CD4-positive, alpha-beta T cell (primary cell): Measurements from ENCODE around the gene ZFP90. TPM values are rescaled to one million over a fixed set of nuclear protein-coding genes. Genes with fewer than 3 reads are reported as not detected.

Experiments used
- ATAC-seq: fragments of 200-7000 bp; cut with Tn5 transposase; one replicate; pipeline ENCODE4 v1.10.0; 2022; ENCODE audit warnings: mild to moderate bottlenecking; ENCODE audit not compliant: poor library complexity
- CTCF ChIA-PET: fragments of 350-600 bp; sonication (Branson Sonifier 250); formaldehyde crosslinking; loops from one replicate; lab custom pipeline; 2021; ENCODE audit warnings: antibody characterized with exemption, inconsistent platforms; lab: Charles Lee
- POLR2A ChIA-PET: fragments of 350-600 bp; sonication (Branson Sonifier 250); formaldehyde crosslinking; loops from one replicate; lab custom pipeline; 2021; ENCODE audit warnings: antibody characterized with exemption, inconsistent platforms; lab: Charles Lee
- DNase-seq, 14 experiments: peaks; one replicate each; pipeline ENCODE4 v3.0.0-alpha.2; 2013 to 2020; ENCODE audit warnings: mixed read lengths in 2 of 14
- H3K27ac ChIP-seq, 2 donors: one replicate each; pipeline versions ENCODE4 v1.5.1 to v1.7.0; 2013; ENCODE audit warnings: low read length in 2 of 2, low read depth in 1 of 2, mild to moderate bottlenecking in 1 of 2
- H3K27me3 ChIP-seq, 2 experiments: 1 replicate in 1 of 2; 2 replicates in 1 of 2; pipeline versions ENCODE4 v1.6.1 to v1.7.0; 2013; ENCODE audit warnings: low read length in 2 of 2, control low read depth in 1 of 2, mild to moderate bottlenecking in 1 of 2, moderate library complexity in 1 of 2; ENCODE audit not compliant: insufficient read depth in 2 of 2, control insufficient read depth in 1 of 2
- H3K36me3 ChIP-seq: one replicate; pipeline ENCODE4 v1.6.1; 2013; ENCODE audit warnings: low read length, control low read depth; ENCODE audit not compliant: insufficient read depth
- H3K4me1 ChIP-seq: one replicate; pipeline ENCODE4 v1.6.1; 2013; ENCODE audit warnings: low read length, control low read depth; ENCODE audit not compliant: insufficient read depth
- H3K4me3 ChIP-seq: one replicate; pipeline ENCODE4 v1.5.1; 2013; ENCODE audit warnings: mild to moderate bottlenecking, low read length, moderate library complexity
- H3K9me3 ChIP-seq, 2 experiments: 1 replicate in 1 of 2; 2 replicates in 1 of 2; pipeline versions ENCODE4 v1.6.1 to v1.7.0; 2013; ENCODE audit warnings: low read length in 2 of 2, mild to moderate bottlenecking in 2 of 2, control low read depth in 1 of 2, moderate library complexity in 1 of 2; ENCODE audit not compliant: control insufficient read depth in 1 of 2, insufficient read depth in 1 of 2
- H3K27ac Mint-ChIP-seq: one replicate; pipeline ENCODE4 v1.8.0; 2020; ENCODE audit warnings: mixed read lengths
- H3K27me3 Mint-ChIP-seq: one replicate; pipeline ENCODE4 v1.8.0; 2021; ENCODE audit warnings: mixed read lengths
- H3K36me3 Mint-ChIP-seq: one replicate; pipeline ENCODE4 v1.8.0; 2021; ENCODE audit warnings: low read depth, mixed read lengths
- H3K4me1 Mint-ChIP-seq: one replicate; pipeline ENCODE4 v1.8.0; 2021; ENCODE audit warnings: low read depth, mixed read lengths
- H3K4me3 Mint-ChIP-seq: one replicate; pipeline ENCODE4 v1.8.0; 2020; ENCODE audit warnings: mild to moderate bottlenecking, mixed read lengths
- H3K9me3 Mint-ChIP-seq: one replicate; pipeline ENCODE4 v1.8.0; 2020; ENCODE audit warnings: mixed read lengths
- CTCF ChIP-seq: fragments of 200-600 bp; IDR thresholded peaks from one replicate; pipeline ENCODE4 v1.8.0; 2022; ENCODE audit warnings: antibody characterized with exemption, mild to moderate bottlenecking
- intact Hi-C, 2 experiments: fragments of 100-400 bp; cut with DNase I in 1 of 2; cut with micrococcal nuclease in 1 of 2; formaldehyde crosslinking; loops; one replicate each; pipeline versions ENCODE4 v1.15.1 to v1.9.0; 2023 to 2025; cut with DNase I, micrococcal nuclease
- total RNA-seq, 174 experiments: library from RNA in 2 of 174; stranded (reverse) in 2 of 174; gene quantifications; one replicate each; pipeline ENCODE4 v1.2.3 and lab custom pipeline; 2021 to 2026

Gene ZFP90
- total RNA-seq, 2 experiments from 2014 or later, result 23.3 to 24.3 TPM

- ChIA-PET POLR2A (no interaction called here), CTCF (no interaction called here)
- no peak overlapping the region for H3K27ac Mint-ChIP-seq
- Histone ChIP-seq H3K27ac (no peak overlapping the region), H3K9me3 (peaks cover 0 to 3% of the 10 kb centered on the region in 2 experiments), H3K27me3 (no peaks in the 10 kb centered on the region), H3K36me3 (no peaks in the 10 kb centered on the region), H3K4me1 (no peaks in the 10 kb centered on the region), H3K4me3 (no peak overlapping the region)
- intact Hi-C loops, result no loop called here
- H3K4me3 Mint-ChIP-seq, result no peak overlapping the region
- no peak for DNase-seq
- no peaks in the 10 kb centered on the region for H3K9me3 Mint-ChIP-seq
- no peak for TF ChIP-seq CTCF
- H3K4me1 Mint-ChIP-seq, result no peaks in the 10 kb centered on the region
- no peak for ATAC-seq
- no peaks in the 10 kb centered on the region for H3K27me3 Mint-ChIP-seq
- H3K36me3 Mint-ChIP-seq, result no peaks in the 10 kb centered on the region
Observed at GRCh38 chr16:68607443-68607842, 68.4 kb downstream of the ZFP90 start.

- H3K9me3 ChIP-seq, result peaks cover 0 to 3% of the 10 kb centered on the region in 2 experiments
- no peak overlapping the region for H3K27ac Mint-ChIP-seq
- no peaks in the 10 kb centered on the region for H3K4me1 ChIP-seq
- no peak for TF ChIP-seq CTCF
- no peaks in the 10 kb centered on the region for H3K36me3 Mint-ChIP-seq
- ChIA-PET CTCF (no interaction called here), POLR2A (no interaction called here)
- H3K4me3 Mint-ChIP-seq, result no peak overlapping the region
- H3K27ac ChIP-seq, result no peak overlapping the region
- no peaks in the 10 kb centered on the region for H3K36me3 ChIP-seq
- no peaks in the 10 kb centered on the region for H3K27me3 ChIP-seq
- intact Hi-C loops, result no loop called here
- DNase-seq (no peak), ATAC-seq (no peak)
- H3K27me3 Mint-ChIP-seq, result no peaks in the 10 kb centered on the region
- no peaks in the 10 kb centered on the region for H3K9me3 Mint-ChIP-seq
- no peak overlapping the region for H3K4me3 ChIP-seq
- H3K4me1 Mint-ChIP-seq, result no peaks in the 10 kb centered on the region
Observed at GRCh38 chr16:68608330-68608729, 69.2 kb downstream of the ZFP90 start.

GRCh38 chr16:68612996-68613395 lies 73.9 kb downstream of the ZFP90 start:
- H3K27ac Mint-ChIP-seq, result no peak overlapping the region
- no peak for DNase-seq
- no peaks in the 10 kb centered on the region for H3K36me3 Mint-ChIP-seq
- H3K4me3 ChIP-seq, result no peak overlapping the region
- H3K4me1 ChIP-seq, result no peaks in the 10 kb centered on the region
- no peaks in the 10 kb centered on the region for H3K4me1 Mint-ChIP-seq
- no peak for ATAC-seq
- intact Hi-C loops, result no loop called here
- ChIA-PET POLR2A (no interaction called here), CTCF (no interaction called here)
- no peaks in the 10 kb centered on the region for H3K36me3 ChIP-seq
- H3K9me3 Mint-ChIP-seq, result no peaks in the 10 kb centered on the region
- no peak for TF ChIP-seq CTCF
- peaks cover 0 to 10% of the 10 kb centered on the region in 2 experiments for H3K9me3 ChIP-seq
- H3K27me3 Mint-ChIP-seq, result no peaks in the 10 kb centered on the region
- H3K4me3 Mint-ChIP-seq, result no peak overlapping the region
- H3K27ac ChIP-seq, result no peak overlapping the region
- no peaks in the 10 kb centered on the region for H3K27me3 ChIP-seq
